ENCODE results near the gene RAB39A.

RAB39A gene

DNA sequence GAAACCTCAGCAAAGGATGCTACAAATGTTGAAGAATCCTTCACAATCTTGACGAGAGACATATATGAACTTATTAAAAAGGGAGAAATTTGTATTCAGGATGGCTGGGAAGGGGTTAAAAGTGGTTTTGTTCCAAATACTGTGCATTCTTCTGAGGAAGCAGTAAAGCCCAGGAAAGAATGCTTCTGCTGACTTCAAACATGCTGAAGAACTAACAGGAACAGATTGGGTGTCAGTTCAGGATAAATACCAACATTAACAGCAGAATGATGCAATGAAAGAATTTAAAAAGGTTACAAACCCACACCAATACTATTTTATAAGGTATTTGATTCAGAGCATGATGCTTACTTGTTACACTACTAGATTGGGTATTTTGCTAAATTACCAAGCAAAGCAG is 33.9 kb downstream of the RAB39A start:
- DNase-seq = no peak

DNA sequence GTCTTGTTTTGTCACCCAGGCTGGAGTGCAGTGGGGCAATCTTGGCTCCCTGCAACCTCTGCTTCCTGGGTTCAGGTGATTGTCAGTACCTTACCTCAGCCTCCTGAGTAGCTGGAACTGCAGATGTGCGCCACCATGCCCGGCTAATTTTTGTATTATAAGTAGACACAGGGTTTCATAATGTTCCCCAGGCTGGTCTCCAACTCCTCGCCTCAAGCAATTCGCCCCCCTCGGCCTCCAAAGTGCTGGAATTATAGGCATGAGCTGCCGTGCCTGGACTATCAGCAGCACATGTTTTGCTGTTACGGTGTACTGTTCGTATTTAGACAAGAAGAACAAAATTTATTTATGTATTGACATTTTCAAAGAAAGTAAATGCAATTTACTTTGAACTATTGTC is 34.8 kb downstream of the RAB39A start:
- DNase-seq = no peak

GRCh38 chr11:107969219-107969618 is 41.0 kb downstream of the RAB39A start:
- no peak for DNase-seq

DNA sequence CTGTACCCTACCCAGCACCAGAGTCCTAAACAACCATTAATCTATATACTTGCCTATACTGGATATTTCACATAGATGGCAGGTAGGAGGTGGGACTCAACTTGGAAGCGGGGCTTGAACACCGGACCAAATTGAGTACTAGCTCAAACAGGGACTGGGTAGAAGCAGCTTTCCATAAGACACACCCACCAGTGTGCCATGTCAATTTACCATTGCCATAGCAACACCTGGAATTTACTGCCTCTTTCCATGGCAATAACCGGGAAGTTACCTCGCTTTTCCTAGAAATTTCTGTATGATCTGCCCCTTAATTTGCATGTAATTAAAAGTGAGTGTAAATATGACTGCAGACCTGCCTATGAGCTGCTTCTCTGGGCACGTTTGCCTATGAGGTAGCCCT is 41.8 kb downstream of the RAB39A start:
- DNase-seq = no peak

DNA sequence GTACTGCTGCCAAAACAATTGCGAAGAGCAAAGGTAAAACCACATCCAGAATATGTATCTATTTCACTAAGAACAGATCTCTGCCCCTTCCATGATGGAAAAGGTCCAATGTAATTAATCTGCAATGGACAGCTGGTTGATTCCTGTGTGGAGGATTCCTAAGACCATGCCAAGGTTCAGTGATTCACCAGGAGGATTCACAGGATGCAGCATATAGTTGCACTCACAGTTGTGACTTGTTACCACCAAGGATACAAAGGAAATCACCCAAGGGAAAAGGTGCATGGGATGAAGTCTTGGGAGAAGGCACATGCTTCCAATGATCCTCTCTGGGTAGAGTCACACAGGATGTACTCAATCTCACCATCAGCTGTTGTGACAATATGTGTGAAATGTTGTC is 45.4 kb downstream of the RAB39A start:
- DNase-seq = no peak

DNA sequence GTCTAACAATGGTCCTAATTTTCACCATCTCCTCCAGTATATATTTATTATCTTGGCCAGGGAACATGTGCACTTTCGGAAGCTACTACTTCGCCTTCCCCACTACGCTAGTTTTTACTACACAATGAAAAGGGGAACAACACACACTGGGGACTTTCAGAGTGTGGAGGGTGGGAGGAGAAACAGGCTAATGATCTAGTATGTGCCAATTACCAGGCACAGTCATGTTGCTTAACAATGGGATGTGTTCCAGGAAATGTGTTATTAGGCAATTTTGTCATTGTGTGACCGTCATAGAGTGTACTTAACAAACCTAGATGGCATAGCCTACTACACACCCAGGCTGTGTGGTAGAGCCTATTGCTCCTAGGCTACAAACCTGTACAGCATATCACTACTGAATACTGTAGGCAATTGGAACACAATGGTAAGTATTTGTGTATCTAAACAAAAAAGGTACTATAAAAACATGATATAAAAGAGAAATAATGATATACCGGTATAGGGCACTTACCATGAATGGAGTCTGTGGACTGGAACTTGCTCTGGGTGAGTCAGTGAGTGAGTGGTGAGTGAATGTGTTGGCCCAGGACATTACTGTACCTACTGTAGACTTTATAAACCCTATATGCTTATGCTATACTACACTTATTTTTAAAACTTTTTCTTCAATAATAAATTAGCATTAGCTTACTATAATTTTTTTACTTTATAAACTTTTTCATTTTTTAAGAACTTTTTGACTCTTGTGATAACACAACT is 60.3 kb downstream of the RAB39A start:
- peak in 1 of 2 donors; percentile 42 for DNase-seq

DNA sequence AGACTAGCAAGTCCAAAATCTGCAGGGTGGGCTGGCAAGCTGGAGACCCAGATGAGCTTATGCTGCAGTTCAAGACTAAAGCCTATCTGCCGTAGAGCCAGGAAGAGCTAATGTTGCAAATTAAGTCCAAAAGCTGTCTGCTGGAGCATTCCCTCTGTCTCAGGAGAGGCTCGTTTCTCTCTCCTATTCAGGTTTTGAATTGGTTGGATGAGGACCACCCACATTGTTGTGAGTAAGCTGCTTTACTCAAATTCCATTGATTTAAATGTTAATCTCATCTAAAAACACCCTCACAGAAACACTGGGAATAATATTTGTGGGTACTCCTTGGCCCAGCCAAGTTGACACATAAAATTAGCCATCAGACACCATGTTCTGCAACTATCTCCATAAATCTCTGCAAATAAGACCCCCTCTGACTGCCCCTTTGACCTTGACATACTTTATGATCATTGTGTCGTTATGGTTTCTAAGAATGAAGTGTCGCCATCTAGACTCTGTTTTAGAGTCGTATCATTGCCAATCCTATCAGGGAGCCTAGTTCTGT is 63.7 kb downstream of the RAB39A start:
- no peak for DNase-seq

DNA sequence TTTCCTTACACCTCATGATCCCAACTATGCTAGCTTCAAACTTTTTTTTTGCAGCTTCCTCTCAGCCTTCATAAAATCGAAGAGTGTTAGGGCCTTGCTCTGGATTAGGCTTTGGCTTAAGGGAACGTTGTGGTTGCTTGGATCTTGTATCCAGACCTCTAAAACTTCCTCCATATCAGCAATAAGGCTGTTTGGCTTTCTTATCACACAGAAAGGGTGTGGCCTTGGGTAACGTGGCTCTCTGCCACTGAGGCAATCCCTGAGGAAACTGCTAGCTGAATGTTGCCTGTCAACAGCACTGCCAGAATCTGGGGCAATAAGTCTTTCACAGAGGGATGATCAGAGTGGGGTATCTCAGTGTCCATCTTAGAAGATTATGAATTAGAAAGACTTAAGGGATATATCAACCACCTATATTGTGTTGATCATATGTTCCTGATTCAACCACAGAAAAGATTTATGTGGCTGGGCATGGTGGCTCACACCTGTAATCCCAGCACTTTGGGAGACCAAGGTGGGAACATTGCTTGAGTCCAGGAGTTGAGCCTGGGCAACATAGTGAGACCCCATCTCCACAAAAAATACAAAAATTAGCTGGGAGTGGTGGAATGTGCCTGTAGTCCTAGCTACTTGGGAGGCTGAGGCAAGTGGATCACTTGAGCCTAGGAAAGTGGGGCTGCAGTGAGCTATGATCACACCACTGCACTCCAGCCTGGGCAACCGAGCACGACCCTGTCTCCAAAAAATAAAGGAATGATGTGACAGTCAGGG is 67.9 kb downstream of the RAB39A start:
- no peak for DNase-seq

DNA sequence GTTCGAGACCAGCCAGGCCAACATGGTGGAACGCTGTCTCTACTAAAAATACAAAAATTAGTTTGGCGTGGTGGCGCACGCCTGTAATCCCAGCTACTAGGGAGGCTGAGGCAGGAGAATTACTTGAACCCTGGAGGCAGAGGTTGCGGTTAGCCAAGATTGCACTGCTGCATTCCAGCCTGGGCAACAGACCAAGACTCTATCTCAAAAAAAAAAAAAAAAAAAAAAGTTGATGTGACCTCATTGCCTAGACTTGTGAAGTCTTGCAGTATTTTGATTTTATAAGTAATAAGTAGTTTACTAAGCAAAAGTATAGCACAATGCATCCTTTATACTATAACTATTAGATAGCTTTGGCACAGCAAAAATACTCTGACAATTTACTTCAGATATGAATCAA is 70.5 kb downstream of the RAB39A start:
- no peak for DNase-seq

- peak; percentile 3 to 40 for DNase-seq
Measured at GRCh38 chr11:107999759-108000455, 71.7 kb downstream of the RAB39A start.

DNA sequence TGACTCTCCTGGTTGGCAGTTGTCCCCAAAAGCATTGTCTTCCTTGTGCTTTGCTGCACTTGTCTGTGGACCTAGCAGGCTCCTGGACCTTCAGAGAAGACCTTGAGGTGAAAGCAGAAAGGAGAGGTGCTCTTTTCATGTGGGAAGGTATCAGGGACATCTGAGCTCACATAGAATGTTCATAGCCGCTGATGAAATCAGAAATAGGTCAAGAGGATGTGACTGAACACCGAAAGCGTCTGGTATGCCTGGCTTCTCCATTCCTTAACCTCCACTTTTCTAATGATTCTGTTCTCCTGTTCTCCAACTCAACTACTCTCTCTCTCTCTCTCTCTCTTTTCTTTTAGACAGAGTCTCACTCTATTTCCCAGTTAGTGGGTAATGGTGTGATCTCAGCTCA is 74.2 kb downstream of the RAB39A start:
- DNase-seq = no peak

DNA sequence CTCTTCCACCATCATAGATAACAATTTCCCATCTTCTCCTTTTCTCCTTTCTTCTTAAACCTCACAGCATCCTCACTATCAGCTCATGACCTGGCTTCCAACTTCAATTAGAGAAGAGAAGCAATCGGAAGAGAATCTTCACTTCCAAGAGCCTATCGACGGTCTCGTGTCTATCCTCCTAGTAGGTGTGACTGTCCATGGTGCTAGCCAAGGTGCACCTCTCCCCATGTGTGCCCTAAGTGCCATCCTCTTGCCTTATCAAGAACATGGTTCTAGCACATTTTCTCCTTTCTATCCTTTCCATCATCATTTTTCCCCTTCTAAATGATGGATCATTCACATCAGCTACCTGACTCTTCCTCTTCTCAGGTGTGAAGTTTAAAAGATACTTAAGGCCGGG is 75.4 kb downstream of the RAB39A start:
- no peak for DNase-seq

DNA sequence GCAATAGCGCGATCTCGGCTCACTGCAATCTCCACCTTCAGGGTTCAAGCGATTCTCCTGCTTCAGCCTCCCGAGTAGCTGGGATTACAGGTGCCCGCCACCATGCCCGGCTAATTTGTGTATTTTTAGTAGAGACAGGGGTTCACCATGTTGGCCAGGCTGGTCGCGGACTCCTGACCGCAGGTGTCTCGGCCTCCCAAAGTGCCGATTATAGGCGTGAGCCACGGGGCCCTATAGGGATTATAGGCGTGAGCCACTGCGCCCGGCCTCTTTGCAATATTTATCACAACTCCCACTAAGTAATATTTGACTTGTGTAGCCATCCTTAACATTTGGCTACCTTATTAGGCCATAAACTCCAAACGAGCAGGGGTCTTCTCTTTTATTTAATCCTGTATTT is 79.6 kb downstream of the RAB39A start:
- no peak for DNase-seq

DNA sequence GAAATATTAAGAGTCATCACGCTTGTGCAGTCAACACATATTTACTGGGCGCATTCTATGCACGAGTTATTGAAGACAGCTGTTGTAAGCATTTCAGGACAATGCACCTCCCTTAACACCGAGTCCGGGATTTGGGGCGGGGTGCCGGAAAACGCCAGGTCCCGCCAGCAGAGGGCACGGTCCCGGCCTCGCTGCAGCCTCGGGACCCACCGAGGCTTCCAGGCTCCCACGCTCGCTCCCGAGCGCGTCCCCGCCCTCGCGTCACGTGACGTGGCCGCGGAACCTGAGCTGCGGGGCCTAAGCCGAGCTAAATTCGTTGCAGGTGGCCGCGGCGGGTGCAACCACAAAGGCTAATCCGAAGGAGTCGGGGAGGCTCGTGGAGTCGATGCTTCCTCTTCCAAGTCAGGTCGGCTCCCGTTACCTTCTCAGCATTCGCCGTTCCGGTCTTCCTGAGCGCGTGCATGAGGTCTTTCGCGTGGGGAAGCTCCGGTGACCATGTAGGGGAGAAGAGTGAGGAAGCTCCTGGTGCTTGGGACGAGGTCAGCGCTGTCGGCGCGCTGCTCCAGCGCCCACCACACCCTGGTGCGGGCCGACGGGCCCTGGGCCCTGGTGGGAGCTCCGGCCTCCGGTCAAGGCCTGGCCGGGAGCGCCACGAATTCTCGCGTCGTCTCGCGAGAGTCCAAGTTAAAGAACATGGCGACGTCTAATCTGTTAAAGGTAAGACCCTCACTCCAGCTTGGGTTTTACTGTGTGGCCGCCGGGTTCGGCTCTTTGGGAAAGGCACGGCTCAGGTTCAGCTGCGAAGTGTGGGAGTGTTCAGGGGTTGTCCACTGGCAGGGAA is 80.6 kb downstream of the RAB39A start, which contains the start of gene CUL5:
Gene CUL5, plus strand, starts transcription at position 243 of the 841 bp plus-strand sequence. Its CDS starts 451 bp downstream, at position 694.
- peak; percentile 89 to 90 for DNase-seq

- DNase-seq = peak in 1 of 2 donors; percentile 7
Measured at GRCh38 chr11:108009497-108010370, 81.5 kb downstream of the RAB39A start.

GRCh38 chr11:108012139-108012725 is 84.0 kb downstream of the RAB39A start:
- DNase-seq = no peak

All from CD4-positive, alpha-beta T cell treated with Interleukin-1 beta for 1 hour (primary cell).